ENCODE measurements around the gene ANKS1B.

GRCh38 chr12:98737322-98737712 lies 1247.4 kb downstream of the ANKS1B start:
- TF ChIP-seq CTCF (IDR thresholded peaks at IDR 0.05): no peak
- TF ChIP-seq POLR2A (IDR thresholded peaks at IDR 0.05): no peak

Data from thyroid gland (tissue), 4 donors.